ENCODE data around the gene IRX6. TPM values are rescaled to one million over a fixed set of nuclear protein-coding genes. Genes with fewer than 3 reads are reported as not detected.

The IRX6 gene
- total RNA-seq, 2 donors from 2014 or later = not detected

DNA sequence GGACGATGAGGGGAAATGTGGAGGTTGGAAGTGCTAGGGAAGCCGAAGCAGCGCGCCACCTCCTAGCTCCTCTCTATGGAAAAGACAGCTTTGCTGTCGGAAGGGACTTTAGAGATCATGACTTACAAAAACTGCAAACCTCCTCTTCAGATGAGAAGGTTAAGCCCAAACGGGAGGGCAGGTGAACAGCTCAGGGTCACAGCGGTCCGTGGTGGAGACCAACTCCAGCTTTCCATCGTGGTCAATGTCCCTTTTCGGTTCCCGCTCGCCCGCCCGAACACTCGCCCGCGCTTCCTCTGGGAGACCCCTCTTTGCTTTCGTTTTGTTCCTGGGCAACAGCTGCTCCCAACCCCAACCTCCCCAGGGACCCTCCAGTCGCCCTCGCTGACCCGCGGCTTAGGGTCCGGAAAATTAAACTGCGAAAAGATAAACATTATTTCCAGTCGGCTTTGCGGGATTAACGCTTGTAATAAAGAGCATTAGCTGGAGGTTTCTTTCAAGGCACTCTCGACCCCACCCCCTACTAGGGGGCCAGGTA lies 7.7 kb downstream of the IRX6 start:
- peak overlapping the region; percentile 8 for H3K4me3 ChIP-seq
- DNase-seq (ENCODE audit: low spot score) (no peak), ATAC-seq (ENCODE audit: insufficient number of reproducible peaks, low FRiP score, low read depth) (no peak)
- H3K9me3 ChIP-seq = no peaks in the 10 kb centered on the region
- no peak overlapping the region for H3K27ac ChIP-seq
- H3K36me3 ChIP-seq = no peaks in the 10 kb centered on the region
- TF ChIP-seq, protein P1, sequence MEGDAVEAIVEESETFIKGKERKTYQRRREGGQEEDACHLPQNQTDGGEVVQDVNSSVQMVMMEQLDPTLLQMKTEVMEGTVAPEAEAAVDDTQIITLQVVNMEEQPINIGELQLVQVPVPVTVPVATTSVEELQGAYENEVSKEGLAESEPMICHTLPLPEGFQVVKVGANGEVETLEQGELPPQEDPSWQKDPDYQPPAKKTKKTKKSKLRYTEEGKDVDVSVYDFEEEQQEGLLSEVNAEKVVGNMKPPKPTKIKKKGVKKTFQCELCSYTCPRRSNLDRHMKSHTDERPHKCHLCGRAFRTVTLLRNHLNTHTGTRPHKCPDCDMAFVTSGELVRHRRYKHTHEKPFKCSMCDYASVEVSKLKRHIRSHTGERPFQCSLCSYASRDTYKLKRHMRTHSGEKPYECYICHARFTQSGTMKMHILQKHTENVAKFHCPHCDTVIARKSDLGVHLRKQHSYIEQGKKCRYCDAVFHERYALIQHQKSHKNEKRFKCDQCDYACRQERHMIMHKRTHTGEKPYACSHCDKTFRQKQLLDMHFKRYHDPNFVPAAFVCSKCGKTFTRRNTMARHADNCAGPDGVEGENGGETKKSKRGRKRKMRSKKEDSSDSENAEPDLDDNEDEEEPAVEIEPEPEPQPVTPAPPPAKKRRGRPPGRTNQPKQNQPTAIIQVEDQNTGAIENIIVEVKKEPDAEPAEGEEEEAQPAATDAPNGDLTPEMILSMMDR (IDR thresholded peaks at IDR 0.05) = no peak
- H3K27me3 ChIP-seq (replicated peaks; ENCODE audit: insufficient read depth) = no peaks in the 10 kb centered on the region
- peaks cover 0 to 6% of the 10 kb centered on the region in 2 donors for H3K4me1 ChIP-seq (ENCODE audit: control insufficient read depth in 1 of 2, low read depth in 2 of 2)

DNA sequence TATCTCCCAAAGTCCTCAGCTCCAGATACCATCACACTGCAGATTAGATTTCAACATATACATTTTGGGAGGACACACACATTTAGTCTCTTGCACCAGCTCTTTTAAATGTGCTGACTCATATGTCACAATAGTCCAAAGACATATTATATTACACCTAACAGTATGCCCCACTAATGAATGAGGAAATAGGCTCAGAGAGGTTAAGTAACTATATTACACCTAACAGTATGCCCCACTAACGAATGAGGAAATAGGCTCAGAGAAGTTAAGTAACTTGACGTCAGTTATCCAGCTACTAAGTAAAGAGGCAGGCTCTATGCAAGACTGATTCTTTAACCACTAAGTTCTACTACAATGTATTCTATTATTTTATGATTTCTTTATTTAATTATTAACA lies 9.7 kb downstream of the IRX6 start:
- ATAC-seq (ENCODE audit: insufficient number of reproducible peaks, low FRiP score, low read depth) (no peak), DNase-seq (ENCODE audit: low spot score) (no peak)
- Histone ChIP-seq H3K4me3 (no peak overlapping the region), H3K27ac (no peak overlapping the region), H3K36me3 (no peaks in the 10 kb centered on the region), H3K27me3 (replicated peaks; ENCODE audit: insufficient read depth) (no peaks in the 10 kb centered on the region), H3K9me3 (no peaks in the 10 kb centered on the region), H3K4me1 (ENCODE audit: control insufficient read depth in 1 of 2, low read depth in 2 of 2) (peaks cover 0 to 6% of the 10 kb centered on the region in 2 donors)
- TF ChIP-seq, protein P1 (IDR thresholded peaks at IDR 0.05) = no peak

DNA sequence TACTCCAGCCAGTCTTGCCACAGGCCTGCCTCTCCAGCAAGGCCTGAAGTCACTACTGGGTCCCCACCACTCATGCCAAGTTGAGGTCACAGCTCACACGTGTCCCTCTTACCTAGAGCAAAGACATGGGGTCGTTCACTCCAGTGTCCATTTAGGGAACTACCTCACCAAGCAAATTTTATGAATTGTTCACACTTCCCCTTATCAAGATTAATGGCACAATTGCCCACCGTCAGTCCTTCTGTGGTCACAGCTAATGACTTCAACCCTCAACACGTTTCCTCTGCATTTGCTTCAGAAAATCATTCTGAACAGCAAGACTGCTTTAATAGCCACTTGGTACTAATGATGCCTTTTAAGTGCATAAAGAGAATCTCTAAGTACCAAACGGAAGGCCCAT lies 14.6 kb downstream of the IRX6 start:
- ATAC-seq (ENCODE audit: insufficient number of reproducible peaks, low FRiP score, low read depth) (no peak), DNase-seq (ENCODE audit: low spot score) (no peak)
- no peak overlapping the region for H3K4me3 ChIP-seq
- H3K4me1 ChIP-seq (ENCODE audit: control insufficient read depth in 1 of 2, low read depth in 2 of 2) = no peaks in the 10 kb centered on the region
- no peaks in the 10 kb centered on the region for H3K9me3 ChIP-seq
- TF ChIP-seq, protein P1 (IDR thresholded peaks at IDR 0.05) = no peak
- H3K27me3 ChIP-seq (replicated peaks; ENCODE audit: insufficient read depth) = no peaks in the 10 kb centered on the region
- H3K27ac ChIP-seq = no peak overlapping the region
- no peaks in the 10 kb centered on the region for H3K36me3 ChIP-seq

DNA sequence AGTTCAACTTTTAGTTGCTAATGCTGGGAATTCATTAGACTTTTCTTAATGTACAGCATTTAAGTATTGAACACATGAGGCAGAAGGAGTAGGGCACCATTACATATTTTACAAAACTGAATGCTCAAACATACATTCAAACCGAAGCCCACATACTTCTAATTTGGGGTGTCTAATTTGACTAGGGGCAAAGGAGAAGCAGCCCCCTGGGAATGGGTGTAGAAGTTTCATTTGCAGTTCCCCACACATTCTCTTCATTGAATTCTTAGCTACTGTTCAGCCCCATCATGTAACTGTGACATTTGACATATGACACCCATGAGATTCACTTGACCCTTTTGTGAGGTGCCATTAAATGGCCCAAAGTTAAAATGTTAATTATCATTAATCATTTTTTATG lies 16.4 kb downstream of the IRX6 start:
- Histone ChIP-seq H3K9me3 (no peaks in the 10 kb centered on the region), H3K4me1 (ENCODE audit: control insufficient read depth in 1 of 2, low read depth in 2 of 2) (no peaks in the 10 kb centered on the region), H3K4me3 (no peak overlapping the region), H3K27me3 (replicated peaks; ENCODE audit: insufficient read depth) (no peaks in the 10 kb centered on the region), H3K27ac (no peak overlapping the region), H3K36me3 (no peaks in the 10 kb centered on the region)
- no peak for ATAC-seq (ENCODE audit: insufficient number of reproducible peaks, low FRiP score, low read depth)
- no peak for DNase-seq (ENCODE audit: low spot score)
- TF ChIP-seq, protein P1 (IDR thresholded peaks at IDR 0.05) = no peak

DNA sequence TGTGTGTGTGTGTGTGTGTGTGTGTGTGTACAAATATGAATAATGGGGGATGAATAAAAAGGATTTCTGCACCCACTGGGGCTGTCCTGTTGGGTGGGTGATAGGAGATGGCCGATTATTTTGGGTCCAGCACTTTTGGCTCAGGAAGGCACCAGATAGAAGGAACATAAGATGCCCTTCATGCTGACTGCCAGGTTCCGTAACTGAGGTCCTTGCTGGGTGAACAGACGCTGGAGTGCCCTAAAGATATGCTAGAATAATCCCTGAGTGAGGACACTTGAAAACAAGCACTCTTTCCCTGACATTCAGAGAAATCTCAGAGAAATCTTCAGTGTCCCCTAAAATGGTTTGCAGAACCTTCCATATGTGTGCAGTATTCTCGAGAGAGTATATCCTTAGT lies 17.7 kb downstream of the IRX6 start:
- ATAC-seq (ENCODE audit: insufficient number of reproducible peaks, low FRiP score, low read depth) (no peak), DNase-seq (ENCODE audit: low spot score) (no peak)
- H3K4me1 ChIP-seq (ENCODE audit: control insufficient read depth in 1 of 2, low read depth in 2 of 2) = no peaks in the 10 kb centered on the region
- no peaks in the 10 kb centered on the region for H3K9me3 ChIP-seq
- H3K27me3 ChIP-seq (replicated peaks; ENCODE audit: insufficient read depth) = no peaks in the 10 kb centered on the region
- no peak overlapping the region for H3K27ac ChIP-seq
- no peaks in the 10 kb centered on the region for H3K36me3 ChIP-seq
- TF ChIP-seq, protein P1 (IDR thresholded peaks at IDR 0.05) = no peak
- no peak overlapping the region for H3K4me3 ChIP-seq
